ENCODE data around the gene FASTK. TPM values are rescaled to one million over a fixed set of nuclear protein-coding genes. Genes with fewer than 3 reads are reported as not detected.

The FASTK gene
- total RNA-seq, 1 donor from 2014 or later = 30.7 TPM

DNA sequence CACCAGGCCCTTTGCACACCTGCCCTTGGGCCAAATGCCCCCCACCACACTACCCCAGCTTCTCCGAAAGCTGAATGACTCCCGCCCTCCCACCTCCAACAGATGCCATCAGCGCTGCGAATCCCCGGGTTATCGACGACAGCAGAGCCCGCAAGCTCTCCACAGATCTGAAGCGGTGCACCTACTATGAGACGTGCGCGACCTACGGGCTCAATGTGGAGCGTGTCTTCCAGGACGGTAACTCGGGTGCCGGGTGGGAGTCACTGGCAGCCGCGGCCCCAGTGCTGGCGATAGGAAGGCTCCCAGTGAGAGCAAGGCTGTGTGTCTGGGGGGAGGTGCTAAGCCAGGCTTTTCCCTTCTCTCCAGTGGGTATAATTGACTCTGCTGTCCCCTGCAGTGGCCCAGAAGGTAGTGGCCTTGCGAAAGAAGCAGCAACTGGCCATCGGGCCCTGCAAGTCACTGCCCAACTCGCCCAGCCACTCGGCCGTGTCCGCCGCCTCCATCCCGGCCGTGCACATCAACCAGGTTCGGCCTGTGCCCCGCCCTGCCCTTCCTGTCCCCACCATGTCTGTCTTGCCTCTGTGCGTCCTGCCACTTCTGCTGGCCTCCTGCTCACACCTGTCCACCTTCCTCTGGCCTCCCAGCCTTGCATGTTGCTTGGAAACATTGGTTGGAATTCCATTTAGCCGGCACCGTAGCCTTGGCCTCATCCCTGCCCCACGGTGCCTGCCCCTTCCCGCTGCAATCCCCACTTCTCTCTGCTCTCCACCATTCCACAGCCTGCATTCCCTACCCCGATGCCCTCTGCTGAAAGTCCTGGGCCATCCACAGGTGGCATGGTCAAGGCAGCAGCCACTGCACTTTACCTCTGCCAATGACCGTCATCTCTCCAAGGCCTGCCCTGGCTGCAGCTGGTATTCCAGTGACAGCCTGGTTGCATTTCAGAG lies 37.8 kb upstream of the FASTK start:
- DNase-seq = no peak

DNA sequence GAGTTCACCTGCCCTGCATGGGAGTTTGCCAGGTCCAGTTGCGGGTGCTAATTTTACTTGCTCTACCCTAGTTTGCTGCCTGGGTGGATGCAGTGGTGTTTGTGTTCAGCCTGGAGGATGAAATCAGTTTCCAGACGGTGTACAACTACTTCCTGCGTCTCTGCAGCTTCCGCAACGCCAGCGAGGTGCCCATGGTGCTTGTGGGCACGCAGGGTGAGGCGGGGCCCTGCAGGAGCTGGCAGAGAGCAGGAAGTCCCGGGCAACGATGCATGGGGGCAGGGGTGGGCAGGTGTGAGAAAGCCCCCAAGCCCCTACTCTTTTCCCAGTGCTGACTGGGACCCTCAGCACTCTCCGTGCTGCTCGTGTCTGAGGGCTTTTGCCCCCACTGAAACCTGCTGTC lies 37.0 kb upstream of the FASTK start:
- no peak for DNase-seq

DNA sequence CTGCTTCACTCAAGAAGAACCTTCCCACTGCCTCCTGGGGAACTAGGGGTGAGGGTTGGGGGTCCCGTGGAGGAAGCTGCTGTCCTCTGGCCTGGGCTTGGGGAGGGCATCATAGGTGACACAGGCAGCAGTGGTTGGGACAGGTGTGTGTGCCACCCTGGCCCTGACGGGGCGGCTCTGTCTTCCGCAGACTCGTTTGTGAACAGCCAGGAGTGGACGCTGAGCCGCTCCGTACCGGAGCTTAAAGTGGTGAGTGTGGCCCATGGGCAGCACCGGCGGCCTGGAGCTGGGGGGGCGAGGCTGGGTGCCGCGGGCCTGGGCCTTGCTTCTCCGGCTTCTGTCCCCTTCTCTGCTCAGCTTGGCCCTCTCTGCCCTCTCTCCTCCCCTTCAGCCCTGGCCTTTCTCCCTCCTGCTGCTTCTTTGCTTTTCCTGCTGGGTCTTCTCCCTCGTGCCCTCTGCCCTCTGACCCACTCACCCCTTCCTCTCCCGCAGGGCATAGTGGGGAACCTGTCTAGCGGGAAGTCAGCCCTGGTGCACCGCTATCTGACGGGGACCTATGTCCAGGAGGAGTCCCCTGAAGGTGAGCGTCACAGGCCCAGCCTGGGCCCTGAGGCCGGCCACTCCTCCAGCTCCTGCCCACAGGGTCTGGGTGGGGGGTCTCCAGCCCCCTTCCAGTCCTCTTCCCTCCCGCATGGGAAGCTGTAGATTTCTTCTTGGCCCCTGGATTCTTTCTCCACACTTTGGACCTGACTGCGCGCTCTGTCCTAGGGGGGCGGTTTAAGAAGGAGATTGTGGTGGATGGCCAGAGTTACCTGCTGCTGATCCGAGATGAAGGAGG lies 36.2 kb upstream of the FASTK start:
- no peak for DNase-seq

DNA sequence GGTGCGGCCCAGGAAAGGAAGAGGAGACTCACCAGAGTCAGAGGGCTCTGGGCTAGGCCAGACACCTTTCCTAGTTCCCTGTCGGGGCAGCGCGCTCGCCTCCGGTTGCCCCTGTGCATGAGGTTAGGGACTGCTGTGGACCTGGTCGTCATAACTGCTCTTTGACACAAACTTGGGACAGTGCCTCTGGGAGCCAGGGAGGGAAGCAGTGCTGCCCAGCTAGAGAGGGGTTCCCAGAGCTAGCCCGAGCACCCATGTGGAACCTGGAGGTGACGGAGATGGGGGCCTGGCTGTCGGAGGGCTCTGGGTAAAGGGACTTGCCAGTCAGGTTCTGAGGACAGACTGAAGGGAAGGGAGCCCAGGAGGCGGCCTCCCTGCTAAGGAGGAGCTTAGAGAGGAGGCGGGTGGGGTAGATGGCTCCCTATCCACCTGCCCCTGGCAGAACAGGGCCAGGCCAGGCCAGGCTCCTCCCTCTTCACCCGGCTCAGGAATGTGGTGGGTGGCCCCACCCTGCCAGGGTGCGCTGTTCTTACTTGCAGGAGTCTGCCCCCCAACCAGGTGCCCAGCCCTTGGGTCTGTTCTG lies 35.3 kb upstream of the FASTK start:
- DNase-seq = no peak

DNA sequence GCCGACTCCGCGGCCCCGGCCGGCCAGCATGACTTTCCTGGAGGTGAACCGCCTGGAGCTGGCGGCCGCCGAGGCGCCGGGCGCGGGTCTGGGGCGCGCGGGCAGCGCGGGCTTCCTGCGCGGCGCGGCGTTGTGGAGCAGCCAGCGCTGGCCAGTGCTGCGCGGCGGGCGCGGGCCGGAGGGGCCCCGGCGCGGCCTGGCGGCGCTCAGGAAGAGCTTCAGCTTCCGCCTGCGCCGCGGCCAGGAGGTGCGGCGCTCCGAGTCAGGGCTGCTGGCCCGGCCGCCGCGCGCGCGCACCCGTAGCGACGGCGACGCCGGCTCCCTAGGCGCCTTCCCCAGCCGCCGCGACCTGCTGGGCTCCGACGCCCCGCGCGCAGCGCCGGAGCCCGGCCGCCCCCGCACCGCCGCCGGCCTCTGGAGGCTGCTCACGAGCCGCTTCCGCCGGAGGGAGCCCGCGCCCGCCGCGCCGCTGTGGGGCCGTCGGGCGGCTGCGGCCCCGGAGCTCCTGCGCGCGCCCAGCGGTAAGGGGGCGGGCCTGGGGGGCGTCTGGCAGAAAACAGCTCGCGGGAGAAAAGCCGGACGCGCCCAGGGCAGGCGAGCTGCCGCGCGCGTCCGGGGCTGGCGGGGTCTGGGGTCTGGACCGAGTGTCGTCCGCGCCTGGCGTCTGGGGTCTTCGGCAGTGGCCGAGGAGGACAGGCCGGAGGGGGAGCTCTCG lies 34.7 kb upstream of the FASTK start:
- DNase-seq = no peak

DNA sequence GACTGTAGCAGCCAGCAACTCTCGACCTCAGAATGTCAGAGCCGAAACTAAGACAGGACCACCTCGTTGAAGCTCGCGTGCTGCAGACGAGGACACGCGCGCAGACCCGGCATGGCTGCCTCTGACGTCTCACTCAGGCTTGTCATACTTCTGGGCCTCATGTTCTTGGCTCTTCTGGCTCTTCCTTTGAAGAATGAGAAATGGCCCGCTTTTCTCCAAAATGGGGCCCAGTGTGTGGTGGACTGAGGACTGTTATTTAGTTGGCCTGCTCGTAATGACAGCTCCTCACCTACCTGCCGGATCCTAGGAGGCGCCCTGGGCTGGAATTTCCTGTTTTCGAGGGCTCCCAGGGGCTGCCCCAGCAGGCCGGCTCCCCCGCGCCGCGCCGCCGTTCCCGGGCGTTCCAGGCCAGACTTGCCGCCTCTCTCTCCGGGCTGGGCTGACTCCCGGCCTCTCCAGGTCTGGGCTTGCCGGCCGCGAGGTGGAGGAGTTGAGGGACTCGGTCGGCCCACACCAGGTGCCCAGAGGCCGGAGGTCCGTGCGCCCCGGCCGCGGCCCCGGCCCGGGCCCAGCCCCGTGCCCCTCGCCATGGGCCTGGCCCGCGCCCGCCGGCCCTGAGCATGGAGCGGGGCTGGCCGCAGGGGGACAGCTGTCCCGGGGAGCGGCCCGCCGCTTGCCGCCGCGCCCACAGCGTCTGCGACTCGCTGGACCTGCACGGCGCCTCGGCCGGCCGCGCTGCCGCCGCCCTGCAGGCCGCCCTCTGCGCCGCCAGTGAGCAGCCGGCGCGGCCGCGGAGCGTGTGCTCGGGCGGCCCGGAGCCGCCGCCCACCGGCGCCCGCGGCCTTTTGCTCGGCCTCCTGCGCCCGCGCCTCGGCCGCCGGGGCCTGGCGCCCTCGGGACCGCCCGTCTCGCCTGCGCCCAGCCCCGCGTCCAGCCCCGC lies 33.8 kb upstream of the FASTK start:
- DNase-seq = no peak

DNA sequence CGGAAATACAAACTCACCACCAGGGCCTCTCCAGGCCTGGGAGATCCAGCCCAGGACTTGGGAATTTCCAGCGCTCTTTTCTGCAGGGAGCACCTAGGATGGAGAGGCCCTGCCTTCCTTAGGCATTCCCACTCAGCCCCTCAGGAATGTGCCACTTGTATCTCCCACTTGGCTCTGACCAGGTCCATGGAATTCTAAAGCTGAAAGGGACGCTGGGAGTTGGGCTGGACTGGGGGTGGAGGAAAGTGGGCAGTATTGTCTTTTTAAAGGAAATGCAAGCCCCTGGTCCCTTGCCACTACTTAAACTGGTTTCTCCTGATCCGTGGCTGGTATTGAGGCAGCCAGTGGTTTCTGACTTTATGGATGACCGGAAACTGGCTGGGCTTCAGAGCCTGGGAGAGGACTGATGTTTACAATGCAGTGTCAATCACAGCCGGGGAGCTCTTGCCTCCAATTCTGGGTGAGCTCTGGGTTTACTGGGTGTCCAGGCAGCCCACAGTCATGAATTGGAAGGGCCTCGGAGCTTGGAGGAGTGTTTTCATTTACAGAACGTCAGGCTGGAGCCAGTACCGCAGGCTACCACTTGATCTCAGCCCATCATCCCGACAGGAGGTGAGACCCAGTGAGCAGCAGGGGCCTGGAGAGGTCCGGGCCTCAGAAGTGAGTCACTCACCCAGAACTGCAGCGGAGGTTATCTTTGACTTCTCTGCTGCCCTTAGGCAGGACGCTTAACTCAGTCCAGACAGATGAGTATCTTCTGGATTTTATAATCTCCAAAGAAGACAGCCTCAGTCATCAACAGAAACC lies 32.9 kb upstream of the FASTK start:
- no peak for DNase-seq

DNA sequence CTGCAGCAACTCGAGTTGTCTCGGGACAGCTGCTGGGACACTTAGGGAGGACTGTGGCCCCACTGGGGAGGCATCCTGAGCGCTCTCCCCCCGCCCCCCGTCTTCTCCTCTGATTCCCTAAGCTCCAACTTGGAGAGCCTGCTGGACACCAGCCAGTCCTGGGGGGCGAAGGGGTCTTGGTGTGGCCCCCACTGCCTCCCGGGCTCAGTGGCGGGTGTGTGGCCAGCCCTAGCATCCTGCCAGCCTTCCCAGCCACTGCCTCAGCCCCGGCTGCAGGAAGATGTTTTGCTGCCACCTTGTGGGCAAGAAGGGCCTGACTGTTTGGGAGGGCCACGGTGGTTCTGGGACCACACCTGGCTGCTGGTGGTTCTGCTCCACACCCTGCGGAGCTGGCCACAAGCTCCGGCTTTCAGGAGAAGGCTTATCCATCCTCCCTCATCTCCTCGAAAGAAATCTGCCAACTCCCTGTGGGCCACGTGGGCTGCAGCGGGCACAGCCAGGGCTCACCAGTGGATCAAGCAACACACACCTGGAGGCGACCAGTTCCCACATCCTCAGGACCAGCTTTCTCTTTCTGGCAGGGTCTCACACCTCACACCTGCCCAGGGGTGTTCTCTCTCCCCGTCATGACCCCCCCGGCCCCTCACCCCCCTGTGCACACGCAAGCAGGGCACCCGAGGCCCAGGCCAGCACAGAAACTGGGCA lies 30.5 kb upstream of the FASTK start:
- DNase-seq = peak; percentile 58

DNA sequence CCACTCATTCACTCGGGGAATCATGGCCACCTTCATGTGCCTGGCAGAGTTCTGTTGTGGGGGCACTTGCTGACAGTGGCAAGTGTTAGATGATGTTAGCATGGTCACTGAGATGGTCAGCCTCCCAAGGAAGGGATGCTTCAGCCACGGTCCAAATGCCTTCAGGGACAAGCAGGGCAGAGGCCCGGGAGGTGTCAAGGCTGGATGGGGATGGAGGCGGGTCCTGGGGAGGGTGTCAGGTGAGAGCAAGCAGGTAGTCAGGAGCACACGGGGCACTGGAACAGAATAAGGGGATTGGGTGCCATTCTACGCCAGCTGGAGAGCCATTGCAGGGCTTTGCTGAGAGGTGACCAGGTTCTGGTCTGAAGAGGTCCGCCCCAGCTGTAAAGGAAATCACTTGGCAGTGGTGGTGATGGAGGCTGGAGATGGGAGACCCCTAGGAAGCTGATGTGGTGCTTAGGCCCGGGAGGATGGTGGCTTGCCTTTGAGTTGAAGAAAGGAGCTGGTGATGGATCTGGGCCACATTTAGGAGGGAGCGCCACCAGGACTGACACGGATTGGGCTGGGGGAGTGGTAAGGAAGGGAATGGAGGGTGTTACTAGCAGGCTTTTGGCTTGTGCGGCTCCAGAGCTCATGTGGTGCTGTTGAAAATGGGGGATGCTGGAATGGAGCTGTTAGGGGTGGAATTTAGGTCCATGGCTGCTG lies 29.8 kb upstream of the FASTK start:
- no peak for DNase-seq

DNA sequence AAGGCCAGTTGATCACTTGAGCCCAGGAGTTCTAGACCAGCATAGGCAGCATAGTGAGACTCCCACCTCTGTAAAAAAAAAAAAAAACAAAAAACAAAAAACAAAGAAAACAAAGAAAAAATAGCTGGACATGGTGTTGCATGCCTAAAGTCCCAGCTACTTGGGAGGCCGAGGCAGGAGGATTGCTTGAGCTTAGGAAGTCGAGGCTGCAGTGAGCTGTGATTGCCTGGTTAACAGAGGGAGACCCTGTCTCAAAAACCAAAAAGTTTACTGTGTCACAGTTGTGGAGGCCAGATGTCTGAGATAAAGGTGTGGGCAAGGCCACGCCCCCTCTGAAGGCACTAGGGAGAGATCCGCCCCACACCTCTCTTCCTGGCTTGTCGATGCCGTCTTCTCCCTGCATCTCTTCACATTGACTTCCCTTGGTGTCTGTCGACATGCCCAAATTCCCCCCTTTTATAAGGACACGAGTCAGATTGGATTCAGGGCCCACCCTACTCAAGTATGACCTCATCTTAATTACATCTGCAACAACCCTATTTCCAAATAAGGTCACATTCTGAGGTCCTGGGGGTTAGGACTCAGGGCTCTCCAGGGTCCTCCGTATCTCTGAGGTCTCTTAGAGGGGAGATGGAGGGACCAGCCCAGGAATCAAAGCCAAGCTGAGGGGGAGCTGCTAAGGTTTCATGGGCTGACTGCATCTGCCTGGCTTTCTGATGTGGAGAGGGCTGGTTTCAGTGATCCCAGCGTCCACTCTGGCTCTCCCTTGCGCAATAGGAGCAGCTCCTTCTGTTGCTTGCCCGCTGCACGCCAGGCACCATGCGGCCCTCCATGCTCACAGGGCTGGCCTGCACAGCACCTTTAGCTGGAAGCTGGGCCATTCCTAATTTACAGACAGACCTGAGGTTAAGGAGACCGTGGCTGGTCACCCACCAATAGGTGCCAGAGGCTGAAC lies 28.8 kb upstream of the FASTK start:
- DNase-seq = no peak

DNA sequence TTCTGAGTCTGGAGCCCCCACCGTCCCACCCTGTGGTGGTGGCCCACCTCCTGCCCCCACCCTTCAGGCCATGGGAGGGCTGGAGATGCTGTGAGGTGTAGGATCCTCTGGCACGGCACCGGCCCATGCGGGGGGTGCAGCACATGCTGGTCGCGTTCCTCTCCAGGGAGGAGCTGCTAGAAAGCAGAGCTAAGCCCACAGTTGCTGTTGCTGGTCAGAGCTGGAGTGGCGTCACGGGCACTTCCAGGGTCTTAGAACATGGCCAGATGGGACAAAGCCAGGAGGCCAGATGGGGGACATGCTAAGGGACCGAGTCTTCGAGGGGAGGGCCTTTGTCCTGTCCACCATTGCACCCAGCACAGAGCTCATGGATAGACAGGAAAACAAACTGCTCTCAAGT lies 27.3 kb upstream of the FASTK start:
- DNase-seq = no peak

DNA sequence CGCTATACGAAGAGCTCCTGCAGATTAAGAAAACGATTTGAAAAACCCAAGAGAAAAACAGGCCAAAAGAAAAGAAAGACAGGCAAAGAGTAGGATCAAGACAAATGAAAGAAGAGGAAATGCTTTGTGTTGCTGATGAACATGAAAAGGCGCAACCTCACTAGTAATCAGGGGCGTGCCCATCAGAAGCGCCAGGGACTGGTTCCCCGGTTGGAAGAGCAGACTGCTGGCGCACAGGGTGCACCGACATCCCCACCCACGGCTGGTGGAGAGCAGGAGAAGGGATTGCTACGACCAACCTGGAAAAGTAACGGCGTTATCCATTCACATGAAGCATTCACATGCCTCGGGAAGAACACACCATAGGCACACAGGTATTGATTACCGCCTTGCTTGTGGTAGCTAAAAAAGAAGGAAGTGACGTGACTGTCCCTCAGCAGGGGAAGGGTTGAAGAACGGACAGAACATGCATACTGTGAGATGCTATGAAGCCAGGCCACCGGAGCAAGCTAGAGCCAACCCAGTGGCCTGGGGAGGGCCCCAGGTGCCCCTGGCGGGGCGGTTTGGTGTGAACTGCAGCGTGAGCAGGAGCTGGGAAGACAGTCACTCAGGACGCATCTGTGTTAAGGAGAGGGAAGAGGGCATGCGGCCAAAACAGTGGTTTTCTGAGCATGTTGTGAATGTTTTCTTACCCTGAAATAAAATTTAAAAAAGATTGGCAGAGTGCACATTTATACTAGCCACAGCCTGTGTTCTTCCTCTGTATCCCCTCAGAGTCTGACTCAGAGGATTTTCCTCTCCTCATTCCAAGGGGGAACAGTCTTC lies 24.0 kb upstream of the FASTK start:
- no peak for DNase-seq

DNA sequence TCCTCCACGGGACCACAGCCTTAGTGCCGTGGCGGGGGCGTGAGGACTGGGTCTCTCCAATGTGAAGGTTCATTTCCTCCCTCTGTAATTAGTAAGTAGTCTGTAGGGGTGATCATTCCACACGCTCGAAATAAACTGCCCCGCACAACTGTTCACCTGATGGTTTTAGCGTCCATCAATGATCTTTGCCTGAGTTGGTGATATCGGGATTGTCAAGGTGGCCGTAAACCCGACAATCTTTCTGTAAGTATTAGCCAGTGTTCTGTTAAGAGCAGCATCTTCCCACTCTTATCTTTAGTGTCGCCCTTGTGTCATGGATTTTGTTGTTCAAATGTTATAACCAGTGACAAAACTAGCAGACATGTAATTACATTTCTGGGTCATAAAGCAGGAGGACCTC lies 23.4 kb upstream of the FASTK start:
- DNase-seq = no peak

DNA sequence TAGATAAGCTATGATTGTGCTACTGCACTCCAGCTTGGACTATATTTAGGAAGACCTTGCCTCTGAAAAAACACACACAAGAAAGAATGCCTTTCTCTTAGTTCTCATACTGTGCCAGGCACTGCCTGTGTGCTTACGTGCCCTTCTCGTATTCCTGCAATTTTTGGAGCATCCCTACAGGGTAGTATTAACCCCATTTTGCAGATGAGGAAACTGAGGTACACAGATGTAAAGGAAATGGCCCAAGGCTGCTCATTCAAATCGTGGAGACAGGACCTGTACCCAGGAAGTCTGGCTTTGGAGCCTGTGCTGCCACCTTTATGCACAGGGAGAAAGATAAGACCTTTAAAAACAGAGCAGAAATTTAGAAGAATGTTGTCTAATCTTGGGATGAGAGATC lies 22.4 kb upstream of the FASTK start:
- DNase-seq = no peak

DNA sequence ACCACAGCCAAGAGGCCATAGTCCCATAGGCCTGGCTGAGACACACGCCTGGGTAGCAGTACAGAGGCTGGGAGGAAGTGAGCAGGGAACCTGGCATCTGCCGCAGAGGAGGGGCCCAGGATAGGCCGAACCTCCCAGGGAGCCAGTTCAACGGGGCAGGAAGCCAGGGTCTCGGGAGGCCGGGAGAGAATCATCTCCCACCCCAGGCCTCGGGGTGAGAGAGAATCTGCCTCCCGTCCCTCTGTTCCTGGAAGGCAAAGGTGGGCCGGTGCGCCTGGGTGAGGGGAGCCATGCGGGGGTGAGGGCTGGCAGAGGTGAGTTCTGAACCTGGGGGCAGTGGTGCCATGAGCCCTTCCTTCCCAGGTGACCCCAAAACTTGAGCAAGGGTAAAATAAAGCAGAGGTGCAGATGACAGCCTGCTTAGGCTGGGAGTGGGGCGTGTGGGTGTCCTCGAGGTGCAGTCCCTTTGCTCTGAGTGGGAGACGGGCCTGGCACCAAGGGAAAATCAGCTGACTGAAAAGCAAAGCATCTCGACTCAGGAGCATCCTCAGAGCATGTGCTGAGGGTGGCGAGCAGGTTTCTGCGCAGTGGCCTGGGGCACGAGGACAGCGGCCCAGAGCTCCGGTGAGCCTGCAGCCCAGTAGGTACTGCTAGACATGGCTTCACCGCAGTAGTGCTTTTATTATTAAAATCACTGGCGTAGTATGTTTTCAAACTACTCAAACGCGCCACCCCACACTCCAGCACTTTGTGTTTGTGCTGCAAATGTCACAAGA lies 21.2 kb upstream of the FASTK start:
- no peak for DNase-seq

DNA sequence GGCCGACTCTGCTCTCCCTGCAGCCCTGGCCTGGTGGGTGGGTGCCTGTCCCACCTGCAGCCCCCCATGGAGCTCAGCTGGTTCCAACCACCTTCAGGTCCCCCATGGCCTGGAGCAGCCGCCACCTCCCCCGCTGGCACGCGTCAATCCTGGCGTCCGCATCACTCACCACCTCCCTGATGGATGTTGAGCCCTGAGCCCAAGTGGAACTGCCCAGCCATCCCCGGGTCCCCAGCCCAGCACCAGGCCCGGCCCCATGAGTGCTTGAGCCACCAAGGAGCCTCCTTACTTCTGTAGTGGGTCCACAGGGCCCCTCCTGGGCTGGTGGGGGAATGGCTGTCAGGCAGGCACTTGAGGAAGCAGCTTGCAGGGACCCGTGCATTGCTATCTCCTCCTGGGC lies 20.3 kb upstream of the FASTK start:
- no peak for DNase-seq

Measured in occipital lobe (tissue), 2 donors.